ELF-1 (cell line): Measurements from ENCODE around the gene KRTAP10-2.
"Not testable (repeated sequence)": the region's sequence is repeated elsewhere in the genome, so short reads cannot be mapped to it uniquely, and the experiment has no call there.

Experiments
- DNase-seq: peaks from one replicate; pipeline ENCODE4 v3.0.0-alpha.2; 2016; ENCODE audit warnings: low read depth, low spot score

Gene KRTAP10-2

DNA sequence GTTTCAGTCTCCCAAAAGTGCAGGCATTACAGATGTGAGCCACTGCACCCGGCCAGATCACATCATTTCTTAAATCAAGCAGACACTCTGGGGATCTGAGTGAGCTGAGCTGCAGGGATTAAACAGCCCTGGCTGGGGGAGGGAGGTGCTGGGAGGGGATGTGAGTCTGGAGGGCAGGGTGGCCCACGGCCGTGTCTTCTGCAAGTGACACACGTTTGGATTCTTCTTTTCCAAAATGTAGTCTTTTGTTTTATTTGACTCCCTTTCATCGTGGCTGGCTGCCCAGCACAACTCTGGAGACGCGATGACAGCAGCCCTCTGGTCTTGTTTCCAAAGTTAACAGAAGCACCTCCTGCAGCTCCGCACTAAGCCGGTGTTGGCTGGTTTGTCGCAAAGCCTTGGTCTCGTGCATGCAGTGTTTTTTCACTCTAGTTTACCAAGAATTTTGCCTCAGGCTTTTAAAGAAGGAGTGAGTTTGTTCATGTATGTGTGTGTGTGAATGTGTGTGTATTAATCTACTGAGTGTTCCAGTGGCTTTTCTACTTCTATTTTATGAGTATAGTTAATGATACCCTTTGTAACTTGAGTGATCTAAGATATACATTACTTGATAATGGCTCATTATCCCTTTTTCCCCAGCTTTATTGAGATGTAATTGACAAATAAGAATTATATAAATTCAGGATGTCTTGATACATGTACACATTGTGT, 31.9 kb upstream of the KRTAP10-2 start:
- peak; percentile 63 for DNase-seq

DNA sequence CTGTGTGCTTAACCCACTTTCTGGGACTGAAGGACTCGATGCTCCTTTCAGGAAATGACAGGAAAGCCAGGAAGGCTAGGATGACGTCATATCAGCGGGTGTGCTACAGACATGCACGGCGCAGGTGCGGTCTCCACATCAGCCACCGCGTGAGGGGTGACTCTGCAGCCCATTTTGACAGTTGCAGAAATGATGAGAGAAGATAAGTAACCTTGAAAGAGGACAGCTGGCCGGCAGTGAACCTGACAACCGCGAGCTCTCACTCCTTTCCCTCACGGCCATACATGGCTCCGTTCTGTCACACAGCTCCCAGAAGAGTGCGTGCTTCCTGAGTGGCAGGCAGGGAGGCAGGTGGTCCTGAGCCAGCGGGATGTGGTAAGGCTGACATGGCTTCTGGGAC, 30.8 kb upstream of the KRTAP10-2 start:
- no peak for DNase-seq

DNA sequence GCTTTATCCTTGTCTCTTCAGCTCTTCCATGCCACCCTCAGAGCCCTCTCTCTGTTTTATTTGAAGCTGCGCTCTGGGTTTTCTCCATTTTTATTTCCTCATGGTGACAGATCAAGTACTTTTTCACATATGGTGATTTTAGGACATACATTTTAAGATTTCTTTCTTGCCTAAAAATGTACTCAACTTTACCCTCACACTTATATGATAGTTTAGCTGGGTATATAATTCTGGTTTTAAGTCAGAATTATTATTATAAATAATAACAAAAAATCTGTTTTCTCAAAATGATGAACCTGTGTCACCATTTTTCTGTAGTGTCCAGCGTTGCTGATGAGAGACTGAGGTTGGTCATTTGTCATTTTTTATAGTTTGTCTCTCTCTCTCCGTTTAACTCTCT, 29.9 kb upstream of the KRTAP10-2 start:
- no peak for DNase-seq

DNA sequence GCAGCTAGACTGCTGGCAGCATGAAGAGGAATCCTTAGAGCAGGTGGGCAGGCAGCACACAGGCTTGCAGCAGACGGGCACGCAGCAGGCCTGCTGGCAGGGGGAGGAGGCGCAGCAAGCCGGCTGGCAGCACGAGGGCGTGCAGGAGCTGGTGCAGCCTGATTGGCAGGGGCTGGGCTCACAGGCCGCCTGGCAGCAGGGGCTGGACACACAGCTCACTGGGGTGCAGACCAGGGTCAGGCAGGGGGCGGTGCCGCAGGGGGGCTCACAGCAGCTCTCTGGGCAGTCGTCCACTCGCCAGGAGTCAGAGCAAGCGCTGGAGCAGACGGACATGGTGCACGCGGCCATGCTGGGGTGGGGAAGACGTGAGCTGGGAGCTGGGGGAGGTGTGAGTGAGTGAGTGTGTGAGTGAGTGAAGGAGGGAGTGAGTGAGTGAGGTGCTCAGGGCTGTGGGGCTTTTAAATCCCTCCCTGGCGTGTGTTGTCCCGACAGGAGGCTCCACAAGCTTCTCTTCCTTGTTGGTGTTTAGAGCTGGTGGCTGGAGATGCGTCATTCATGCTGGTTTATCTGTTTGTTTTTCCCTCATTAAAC, 29.0 kb upstream of the KRTAP10-2 start, which contains the start of gene KRTAP10-5:
Gene KRTAP10-5, minus strand, starts transcription at position 374 of the 591 bp plus-strand sequence. Its CDS starts 26 bp downstream, at position 348.
- not testable (repeated sequence) for DNase-seq

DNA sequence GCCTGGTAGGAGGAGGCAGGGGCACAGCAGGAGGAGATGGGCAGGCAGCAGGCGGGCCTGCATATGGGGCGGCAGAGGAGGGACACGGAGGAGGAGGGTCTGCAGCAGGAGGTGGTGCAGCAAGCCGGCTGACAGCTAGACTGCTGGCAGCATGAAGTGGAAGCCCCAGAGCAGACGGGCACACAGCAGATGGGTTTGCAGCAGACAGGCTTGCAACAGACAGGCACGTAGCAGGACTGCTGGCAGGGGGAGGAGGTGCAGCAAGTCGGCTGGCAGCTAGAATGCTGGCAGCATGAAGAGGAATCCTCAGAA, 28.5 kb upstream of the KRTAP10-2 start:
- DNase-seq = no peak

GRCh38 chr21:44579056-44579832, 27.9 kb upstream of the KRTAP10-2 start:
- DNase-seq = no peak

GRCh38 chr21:44578371-44579055, 27.2 kb upstream of the KRTAP10-2 start:
- DNase-seq = no peak

GRCh38 chr21:44576025-44576420, 24.7 kb upstream of the KRTAP10-2 start:
- no peak for DNase-seq

GRCh38 chr21:44575307-44576024, 24.2 kb upstream of the KRTAP10-2 start:
- DNase-seq = no peak

GRCh38 chr21:44574457-44575306, 23.4 kb upstream of the KRTAP10-2 start:
- peak; percentile 33 for DNase-seq

- not testable (repeated sequence) for DNase-seq
Measured at GRCh38 chr21:44573630-44574456, 22.5 kb upstream of the KRTAP10-2 start, which contains the start of gene KRTAP10-4. KRTAP10-4 (plus strand) TSS chr21:44573729; CDS start chr21:44573759, 30 bp downstream.

DNA sequence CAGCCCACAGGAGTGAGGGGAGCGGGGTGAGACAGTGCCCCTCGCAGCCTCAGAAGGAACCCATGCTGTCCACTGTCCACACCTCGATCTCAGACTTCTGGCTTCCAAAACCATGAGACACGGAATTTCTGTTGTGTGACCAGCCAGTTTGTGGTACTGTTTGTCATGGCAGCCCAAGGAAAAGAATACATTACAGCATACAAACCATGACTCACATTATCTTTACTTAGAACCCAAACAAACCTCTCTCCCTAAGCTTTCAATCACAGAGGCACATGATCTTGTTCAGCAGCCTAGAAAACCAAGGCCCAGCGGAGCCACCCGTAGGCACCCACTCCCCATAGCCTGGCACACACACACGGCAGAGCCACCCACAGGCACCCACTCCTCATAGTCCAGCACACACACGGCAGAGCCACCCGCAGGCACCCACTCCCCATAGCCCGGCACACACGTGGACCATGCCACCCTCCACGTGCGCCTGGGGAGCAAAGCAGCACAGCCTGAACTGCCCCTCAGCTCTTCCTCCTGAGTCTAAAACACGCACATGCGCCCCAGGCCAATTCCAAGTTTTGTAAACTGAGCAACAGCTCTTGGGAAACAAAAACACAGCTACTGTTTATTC, 21.8 kb upstream of the KRTAP10-2 start:
- DNase-seq = no peak

GRCh38 chr21:44571844-44572782, 20.8 kb upstream of the KRTAP10-2 start:
- no peak for DNase-seq

GRCh38 chr21:44571296-44571695, 20.0 kb upstream of the KRTAP10-2 start:
- no peak for DNase-seq

GRCh38 chr21:44569861-44570517, 18.7 kb upstream of the KRTAP10-2 start:
- no peak for DNase-seq

- no peak for DNase-seq
Measured at GRCh38 chr21:44568667-44569556, 17.6 kb upstream of the KRTAP10-2 start.
